NCI-H146 treated with DMSO at 0.1 percent for 48 hours (cell line): ENCODE measurements around the gene CAMK2G.
"Not testable (repeated sequence)": the region's sequence is repeated elsewhere in the genome, so short reads cannot be mapped to it uniquely, and the experiment has no call there.

Experiments used
- DNase-seq: peaks from one replicate; lab custom pipeline; 2025; ENCODE audit not compliant: unreplicated experiment; lab: John Stamatoyannopoulos, UW

CAMK2G gene

DNA sequence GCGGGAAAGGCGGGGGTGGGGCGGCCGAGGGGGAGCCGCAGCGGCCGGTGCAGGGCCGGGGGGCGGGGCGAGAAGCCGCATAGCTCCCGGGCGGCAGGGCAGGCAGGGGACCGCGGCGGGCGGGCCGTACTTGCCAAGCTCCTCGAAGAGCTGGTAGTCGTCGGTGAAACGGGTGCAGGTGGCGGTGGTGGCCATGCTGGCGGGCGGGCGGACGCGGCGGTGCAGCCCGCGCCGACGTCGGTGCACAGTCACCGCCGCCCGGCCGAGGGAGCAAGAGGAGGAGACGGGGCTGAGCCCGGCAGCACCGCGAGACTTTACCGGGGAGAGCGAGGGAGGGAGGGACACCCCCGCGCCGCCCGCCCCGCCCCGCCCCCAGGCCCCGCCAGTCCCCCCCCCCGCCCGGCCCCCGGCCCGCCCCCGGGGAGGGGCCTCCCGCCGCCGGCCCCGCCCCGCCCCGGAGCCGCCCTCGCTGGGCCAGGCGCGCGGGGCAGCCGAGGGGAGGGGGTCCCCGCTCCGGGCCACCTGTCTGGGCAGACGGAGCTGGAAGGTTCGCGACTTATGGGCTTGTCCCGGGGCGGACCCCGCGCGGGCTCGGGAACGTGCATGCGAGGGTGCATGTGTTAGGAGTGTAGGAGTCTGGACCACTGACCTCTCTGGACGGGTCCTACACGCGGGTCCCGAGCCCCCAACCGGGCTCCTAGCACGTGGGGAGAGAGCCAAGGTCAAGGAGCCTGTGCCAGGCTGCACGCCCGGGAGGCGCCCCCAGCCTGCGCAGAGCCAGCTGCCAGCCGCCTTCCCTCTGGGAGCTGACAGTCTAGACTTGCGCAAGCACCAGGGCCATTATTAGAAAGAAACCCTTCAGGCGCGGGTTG, at the start of gene CAMK2G:
CAMK2G (minus strand) TSS at position 289 of the 872 bp plus-strand sequence; CDS start at position 195, 94 bp downstream.
- peak; percentile 51 for DNase-seq

DNA sequence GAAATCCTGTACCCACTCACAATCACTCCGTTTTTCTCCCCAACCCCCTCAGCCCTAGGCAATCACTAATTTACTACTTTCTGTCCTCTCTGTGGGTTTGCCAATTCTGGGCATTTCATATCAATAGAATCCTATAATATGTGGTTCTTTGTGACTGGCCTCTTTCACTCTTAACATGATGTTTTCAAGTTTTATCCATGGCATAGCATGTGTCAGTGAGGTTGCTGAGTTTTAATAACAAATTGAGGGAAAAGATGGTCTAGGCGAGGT, 48.4 kb upstream of the CAMK2G start:
- no peak for DNase-seq

DNA sequence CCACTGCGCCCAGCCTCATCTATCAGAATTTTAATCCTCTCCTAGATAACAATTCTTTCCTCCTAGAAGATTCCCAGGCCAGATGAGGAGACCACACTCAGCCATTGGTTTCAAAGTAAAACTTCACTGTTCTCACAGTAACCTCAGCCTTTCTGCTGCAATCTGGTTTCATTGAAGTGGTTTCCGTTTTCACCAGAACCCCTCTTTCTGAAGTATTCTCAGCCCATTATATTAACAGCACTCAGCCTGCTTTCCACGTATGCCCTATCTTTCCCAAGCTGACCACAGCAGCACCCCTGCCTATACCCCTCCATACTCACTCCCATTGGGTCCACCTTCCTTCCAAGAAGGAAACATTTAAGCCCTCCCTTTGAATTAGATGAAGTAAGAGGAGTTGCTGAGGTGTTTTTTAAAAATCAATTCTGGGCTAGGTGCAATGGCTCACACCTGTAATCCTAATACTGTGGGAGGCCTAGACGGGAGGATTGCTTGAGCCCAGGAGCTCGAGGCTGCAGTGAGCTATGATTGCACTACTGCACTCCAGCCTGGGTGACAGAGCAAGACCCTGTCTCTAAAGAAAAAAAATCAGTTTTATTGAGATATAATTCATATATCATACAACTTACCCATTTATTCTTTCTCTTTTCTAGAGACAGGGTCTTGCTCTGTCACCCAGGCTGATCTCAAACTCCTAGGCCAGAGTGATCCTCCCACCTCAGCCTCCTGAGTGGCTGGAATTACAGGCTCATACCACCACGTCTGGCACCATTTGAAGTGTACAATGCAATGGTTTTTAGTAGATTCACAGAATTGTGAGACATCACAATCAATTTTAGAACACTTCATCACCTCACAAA, 47.9 kb upstream of the CAMK2G start:
- no peak for DNase-seq

DNA sequence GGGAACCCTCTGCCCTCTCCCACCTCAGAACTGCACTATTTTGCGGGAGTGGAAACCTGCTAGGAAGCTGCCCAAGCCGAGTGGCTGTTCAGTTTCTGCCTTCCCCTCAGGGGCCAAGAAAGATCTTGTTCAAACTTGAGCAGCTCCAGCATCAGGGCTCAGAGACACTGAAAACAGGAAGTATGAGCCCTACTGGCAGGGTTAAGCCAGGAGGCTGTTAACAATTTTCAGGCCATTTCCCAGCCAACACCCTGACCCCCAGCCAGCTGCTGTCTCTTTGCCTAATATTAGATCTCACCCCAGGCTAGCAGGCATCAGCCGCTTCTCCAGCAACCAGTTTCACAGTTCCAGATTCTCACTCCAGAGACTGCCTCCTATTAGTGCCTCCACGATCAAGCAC, 45.7 kb upstream of the CAMK2G start:
- no peak for DNase-seq

DNA sequence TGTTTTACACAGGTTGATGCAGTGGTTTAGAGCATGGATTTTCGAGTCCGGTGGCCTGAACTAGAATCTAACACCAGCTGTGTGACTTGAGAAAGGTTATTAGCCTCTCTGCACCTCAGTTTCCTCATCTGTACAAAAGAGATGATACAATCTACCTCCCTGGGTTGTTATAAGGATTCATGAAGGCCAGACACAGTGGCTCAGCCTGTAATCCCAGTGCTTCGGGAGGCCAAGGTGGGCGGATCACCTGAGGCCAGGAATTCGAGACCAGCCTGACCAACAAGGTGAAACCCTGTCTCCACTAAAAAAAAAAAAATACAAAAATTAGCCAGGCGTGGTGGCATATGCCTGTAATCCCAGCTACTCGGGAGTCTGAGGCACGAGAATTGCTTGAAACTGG, 45.1 kb upstream of the CAMK2G start:
- not testable (repeated sequence) for DNase-seq

DNA sequence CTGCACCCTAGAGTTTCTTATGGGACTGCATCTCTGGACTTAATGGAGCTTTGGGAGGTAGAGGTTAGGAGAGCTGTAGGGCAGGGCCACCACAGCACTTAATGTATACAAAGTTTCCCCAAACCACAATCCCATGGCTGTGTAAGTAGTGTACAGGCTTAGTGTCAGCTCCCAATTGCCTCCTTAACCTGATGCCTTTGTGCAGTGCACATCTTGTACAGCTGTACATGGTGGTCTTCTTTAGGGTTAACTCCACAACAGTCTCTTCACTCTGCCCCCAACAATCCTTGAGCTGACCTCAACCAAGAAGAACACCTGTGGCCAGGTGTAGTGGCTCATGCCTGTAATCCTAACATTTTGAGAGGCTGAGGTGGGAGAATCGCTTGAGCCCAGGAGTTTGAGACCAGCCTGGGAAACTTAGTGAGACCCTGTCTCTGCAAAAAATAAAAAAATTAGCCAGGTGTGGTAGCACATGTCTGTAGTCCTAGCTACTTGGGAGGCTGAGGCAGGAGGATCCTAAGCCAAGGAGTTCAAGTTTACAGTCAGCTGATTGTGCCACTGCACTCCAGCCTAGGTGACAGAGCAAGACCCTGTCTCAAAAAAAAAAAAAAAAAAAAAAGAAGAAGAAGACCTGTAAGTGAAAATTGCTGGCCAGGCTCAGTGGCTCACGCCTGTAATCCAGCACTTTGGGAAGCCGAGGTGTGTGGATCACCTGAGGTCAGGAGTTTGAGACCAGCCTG, 43.4 kb upstream of the CAMK2G start:
- no peak for DNase-seq

DNA sequence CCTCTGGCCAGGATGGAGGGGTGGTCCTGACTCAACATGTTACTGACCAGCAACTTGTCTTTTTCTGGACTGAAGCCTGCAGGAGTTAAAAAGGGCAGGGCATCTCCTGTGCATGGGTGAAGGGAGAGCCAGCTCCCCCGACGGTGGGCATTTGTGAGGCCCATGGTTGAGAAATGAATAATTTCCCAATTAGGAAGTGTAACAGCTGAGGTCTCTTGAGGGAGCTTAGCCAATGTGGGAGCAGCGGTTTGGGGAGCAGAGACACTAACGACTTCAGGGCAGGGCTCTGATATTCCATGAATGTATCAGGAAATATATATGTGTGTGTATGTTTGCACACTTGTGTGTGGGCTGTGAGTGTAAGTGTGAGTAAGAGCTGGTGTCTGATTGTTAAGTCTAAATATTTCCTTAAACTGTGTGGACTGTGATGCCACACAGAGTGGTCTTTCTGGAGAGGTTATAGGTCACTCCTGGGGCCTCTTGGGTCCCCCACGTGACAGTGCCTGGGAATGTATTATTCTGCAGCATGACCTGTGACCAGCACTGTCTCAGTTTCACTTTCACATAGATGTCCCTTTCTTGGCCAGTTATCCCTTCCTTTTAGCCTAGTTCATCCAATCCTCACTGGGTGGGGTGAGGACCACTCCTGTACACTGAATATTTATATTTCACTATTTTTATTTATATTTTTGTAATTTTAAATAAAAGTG, 42.6 kb upstream of the CAMK2G start:
- DNase-seq: no peak

DNA sequence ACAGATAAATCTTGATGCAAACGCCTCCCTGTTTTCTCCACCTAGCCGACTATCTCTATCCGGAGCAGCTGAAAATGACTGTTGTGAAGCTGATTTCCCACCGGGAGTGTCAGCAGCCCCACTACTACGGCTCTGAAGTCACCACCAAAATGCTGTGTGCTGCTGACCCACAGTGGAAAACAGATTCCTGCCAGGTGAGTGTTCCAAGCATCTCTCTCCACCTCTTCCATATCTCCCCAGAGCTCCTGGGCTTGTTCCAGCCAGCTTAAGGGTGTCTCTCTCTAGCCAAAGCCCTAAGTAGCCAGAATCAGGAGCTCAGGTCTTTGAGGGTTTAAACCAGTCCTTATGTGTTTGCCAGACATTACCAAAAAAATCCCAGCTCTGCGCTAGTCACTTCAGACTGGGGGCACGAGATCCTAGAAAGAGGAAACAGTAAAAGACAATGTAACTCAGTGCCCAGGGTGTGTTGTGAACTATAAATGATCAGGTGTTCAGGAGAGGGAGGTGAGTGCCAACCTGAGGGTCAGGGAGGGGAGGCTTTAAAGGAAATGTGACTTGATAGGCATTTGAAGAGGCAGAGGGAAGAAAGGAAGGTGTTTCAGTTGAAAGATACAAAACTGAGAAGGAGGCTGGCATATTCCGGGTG, 41.0 kb upstream of the CAMK2G start:
- DNase-seq: no peak

DNA sequence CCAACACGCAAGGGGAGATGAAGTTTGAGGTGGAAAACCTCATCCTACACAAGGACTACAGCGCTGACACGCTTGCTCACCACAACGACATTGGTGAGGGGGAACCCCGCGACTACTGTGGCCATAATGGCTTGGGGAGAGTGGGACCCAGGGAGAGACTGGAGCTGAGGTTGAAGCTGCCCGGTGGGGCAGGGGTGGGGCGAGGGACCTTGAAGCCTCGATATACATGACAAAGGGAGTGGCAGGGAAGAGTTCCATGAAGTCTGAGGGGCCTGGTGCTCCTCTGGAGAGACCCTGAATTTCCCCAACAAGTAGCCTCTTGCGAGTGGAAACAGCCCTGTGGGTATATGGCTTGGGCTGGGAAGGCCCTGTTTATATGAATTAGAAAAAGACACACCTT, 39.7 kb upstream of the CAMK2G start:
- DNase-seq: no peak

DNA sequence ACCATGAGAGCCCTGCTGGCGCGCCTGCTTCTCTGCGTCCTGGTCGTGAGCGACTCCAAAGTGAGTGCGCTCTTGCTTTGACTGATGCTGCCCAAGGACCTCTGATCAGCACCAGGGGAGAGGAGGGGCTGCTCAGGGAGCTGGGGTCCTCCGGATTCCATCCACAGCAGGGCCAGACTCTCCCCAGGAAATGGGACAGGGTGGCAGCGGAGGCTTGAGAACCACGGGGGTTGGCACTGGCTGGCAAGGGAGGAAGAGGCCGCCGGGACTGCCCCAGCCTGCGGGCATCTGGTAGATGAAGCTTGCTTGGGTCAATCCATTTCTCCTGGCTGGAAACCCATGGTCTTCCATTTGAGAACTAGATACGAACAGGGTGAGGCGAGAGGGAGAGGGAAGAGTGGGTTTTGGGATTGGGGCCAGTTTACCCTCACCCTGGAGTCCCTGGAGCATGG, 37.2 kb upstream of the CAMK2G start:
- DNase-seq: peak; percentile 16

DNA sequence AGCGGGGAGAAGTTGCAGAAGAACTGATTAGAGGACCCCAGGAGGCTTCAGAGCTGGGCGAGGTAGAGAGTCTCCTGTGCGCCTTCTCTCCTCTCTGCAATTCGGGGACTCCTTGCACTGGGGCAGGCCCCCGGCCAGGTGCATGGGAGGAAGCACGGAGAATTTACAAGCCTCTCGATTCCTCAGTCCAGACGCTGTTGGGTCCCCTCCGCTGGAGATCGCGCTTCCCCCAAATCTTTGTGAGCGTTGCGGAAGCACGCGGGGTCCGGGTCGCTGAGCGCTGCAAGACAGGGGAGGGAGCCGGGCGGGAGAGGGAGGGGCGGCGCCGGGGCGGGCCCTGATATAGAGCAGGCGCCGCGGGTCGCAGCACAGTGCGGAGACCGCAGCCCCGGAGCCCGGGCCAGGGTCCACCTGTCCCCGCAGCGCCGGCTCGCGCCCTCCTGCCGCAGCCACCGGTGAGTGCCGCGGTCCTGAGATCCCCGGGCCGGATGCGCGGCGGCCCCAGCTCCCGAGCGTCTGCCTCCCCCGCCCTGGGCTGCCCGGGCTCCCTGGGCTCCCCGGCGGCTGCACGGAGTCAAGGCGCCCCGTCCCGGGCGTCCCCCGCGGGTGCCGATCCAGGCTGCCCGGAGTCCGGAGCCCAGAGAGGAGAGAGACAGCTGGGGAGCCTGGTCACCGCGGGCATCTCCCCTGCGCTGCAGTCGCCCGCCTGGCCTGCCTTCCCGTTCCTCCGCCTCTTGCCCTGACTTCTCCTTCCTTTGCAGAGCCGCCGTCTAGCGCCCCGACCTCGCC, 36.6 kb upstream of the CAMK2G start, which contains the start of gene PLAU:
PLAU (plus strand) TSS at position 369 of the 789 bp plus-strand sequence. CDS start 424 bp downstream, outside the sequence.
- peak; percentile 38 for DNase-seq

DNA sequence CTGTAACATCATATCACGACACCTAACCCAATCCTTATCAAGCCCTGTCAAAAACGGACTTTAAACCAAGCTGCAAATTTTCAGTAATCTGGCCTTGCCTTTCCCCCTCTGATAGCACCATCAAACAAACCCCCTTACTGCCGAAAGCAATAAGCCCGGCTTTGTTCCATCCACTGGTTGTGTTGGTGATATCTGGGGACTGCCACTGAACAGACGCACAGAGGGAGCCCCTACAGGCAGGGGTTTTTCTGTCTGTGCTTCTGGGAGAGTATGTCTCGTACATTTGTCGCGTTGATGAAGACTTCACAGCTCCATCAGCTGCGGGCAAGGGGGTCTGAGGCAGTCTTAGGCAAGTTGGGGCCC, 36.0 kb upstream of the CAMK2G start:
- DNase-seq: no peak

DNA sequence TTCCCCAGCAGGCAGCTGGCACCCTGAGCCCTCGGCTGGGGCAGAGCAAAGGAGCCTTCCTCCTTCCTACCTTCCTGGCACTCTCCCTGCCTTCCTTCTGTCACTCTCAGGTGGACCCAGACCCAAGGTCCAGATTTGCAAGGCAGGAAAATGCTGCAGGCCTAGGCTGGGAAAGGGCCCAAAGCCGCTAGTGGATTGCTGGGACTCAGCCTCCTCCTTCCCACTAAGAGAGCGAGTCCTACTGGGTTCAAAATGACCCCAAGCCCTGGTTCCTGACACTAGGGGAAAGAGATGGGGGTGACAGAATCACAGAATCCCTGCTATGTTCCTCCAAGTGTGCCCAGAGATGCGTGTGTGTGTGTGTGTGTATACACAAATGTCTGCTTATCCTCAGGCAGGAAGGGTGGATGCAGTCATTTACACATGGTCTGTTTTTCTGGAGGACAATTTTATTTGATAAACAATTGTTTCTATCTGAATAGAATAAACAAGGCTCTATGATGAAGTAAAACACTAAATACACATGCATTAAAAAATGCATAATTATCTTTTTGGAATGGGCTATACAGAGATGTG, 35.3 kb upstream of the CAMK2G start:
- no peak for DNase-seq

DNA sequence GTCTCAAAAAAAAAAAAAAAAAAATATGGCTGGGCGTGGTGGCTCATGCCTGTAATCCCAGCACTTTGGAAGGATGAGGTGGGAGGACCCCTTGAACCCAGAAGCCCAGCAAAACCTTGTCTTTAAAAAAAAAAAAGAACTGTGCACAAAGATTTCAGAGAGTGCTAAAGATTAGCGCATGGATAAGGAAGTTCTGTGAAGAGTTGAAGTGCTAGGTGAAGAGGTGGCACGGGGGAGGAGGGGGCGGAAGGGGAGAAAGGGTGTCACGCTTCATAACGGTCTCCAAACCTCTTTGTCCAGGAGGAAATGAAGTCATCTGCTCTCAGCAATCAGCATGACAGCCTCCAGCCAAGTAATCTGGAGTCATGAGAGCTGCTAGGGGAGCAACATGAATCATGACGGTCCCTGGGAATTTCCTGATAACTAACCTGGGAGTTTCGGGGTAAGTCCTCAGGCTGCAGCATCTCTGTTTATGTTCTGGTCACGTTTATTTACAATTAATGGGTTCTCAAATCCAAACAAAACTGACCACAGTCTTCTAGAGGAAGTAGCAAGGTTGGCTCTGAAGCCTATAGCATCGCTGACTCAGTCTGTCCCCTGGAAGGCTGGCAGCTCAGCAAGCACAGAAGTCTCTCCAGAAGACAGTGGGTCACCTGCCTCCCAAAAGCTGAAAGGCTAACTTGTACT, 34.6 kb upstream of the CAMK2G start:
- DNase-seq: no peak

DNA sequence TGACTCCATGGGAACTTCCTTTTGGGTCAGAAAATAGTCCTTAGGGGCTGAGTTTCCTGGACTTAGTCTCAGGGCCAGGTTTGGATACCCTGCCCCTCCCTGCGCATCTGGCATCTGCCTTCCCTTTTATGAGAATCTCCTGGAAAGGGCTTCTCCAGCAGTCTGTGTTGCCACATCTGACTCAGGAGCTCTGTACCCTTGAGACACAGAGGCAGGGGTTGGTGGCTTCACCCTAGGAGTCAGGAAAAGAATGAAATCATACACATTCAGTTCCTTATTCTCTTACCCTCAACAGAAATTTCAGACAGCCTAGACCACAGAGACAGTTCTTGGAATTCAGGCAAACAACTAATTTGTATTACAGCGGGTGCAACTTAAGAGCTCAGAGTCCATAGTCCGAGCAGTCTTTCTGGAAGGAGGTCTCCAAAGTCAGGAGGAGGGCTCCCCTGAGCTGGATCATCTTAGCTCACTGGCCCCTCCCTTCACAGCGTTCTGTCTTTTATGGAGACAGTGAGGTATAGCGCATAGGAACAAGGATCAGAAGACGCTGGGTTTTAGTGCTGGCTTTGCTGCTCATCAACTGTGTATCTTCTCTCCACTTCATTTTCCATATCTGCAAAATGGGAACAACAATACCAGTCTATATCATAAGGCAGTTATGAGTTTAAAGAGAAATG, 33.6 kb upstream of the CAMK2G start:
- no peak for DNase-seq

DNA sequence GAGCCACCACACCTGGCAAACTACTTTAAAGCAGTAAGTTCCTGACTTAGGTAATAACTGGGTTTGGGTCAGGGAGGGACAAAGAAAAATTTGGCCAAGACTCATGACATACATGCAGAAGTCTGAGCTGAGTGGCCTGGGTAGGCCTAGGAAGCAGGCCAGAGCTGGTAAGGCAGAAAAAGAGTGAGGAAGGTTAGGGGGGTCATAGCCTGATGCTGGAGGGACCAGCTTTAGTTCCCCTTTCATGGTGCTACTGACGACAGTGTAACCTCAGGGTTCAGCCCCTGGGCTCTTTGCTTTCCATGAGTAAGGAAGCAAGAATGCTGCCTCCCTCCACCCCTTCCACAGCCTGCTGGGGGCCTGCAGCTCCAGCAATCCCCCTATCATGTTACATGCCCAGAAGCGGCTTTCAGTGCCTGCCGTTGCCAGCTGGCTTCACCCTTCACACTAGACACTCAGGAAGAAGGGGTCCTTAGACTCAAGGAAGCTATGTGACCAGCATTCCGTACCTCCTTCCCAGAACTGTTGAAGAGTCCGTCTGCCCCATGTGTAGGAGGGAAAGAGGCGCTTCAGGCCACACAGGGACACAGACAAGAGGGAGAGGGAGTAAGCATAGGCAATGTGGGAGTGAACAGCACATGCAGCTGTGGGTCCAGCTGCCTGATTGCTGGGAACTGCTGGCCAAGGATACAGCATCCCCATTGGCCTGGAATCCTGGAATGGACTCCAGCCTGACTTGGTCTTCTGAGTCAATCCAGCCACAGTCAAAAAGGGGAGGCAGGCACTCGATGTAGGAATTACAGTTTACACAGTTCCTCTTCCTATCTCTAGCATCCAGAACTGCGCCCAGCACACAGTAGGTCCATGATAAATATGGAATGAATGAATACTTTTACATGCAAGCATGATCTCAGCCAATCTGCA, 32.4 kb upstream of the CAMK2G start:
- DNase-seq: no peak
